Stomach (tissue), 9 donors: Measurements from ENCODE around the gene ZNF268. TPM values are rescaled to one million over a fixed set of nuclear protein-coding genes. Genes with fewer than 3 reads are reported as not detected.

Source experiments
- DNase-seq, 2 donors: peaks; one replicate each; pipeline versions ENCODE4 v3.0.0 to v3.0.0-alpha.2; 2013 to 2019
- H3K27ac ChIP-seq, 5 donors: fragments of 200-600 bp in 4 of 5; sonication (generic) in 4 of 5; one replicate each; pipeline ENCODE4 v1.5.1; 2013 to 2019; ENCODE audit warnings: mild to moderate bottlenecking in 1 of 5, moderate library complexity in 1 of 5
- H3K27me3 ChIP-seq, 3 donors: fragments of 200-600 bp; sonication (generic); one replicate each; pipeline ENCODE4 v1.5.1; 2017 to 2019; ENCODE audit warnings: mixed run types in 1 of 3
- H3K36me3 ChIP-seq, 4 donors: fragments of 200-600 bp; sonication (generic); 1 replicate in 3 of 4; 2 replicates in 1 of 4; pipeline ENCODE4 v1.5.1; 2016 to 2019
- H3K4me1 ChIP-seq, 4 donors: fragments of 200-600 bp; sonication (generic); one replicate each; pipeline ENCODE4 v1.5.1; 2016 to 2019
- H3K4me3 ChIP-seq, 4 donors: fragments of 200-600 bp; sonication (generic) in 3 of 4; one replicate each; pipeline ENCODE4 v1.5.1; 2016 to 2019; ENCODE audit warnings: mild to moderate bottlenecking in 1 of 4
- H3K9me3 ChIP-seq, 4 donors: fragments of 200-600 bp; sonication (generic); one replicate each; pipeline ENCODE4 v1.5.1; 2016 to 2019
- EP300 ChIP-seq: sonication (generic); formaldehyde crosslinking; IDR thresholded peaks from one replicate; pipeline ENCODE4 v1.6.1; 2017; ENCODE audit warnings: antibody characterized with exemption
- POLR2A ChIP-seq, 4 donors: fragments of 450-650 bp; IDR thresholded peaks; one replicate each; pipeline ENCODE4 v1.6.1; 2016; ENCODE audit warnings: antibody characterized with exemption in 4 of 4, control low read depth in 2 of 4, mild to moderate bottlenecking in 1 of 4, moderate library complexity in 1 of 4
- POLR2AphosphoS5 ChIP-seq, 3 donors: sonication (generic); formaldehyde crosslinking; IDR thresholded peaks; one replicate each; pipeline ENCODE4 v1.6.1; 2016; ENCODE audit warnings: antibody characterized with exemption in 3 of 3
- WGBS, 5 donors: extraction: QIAGEN DNeasy Blood & Tissue Kit in 3 of 5; methylation state at CpG; one replicate each; pipeline versions ENCODE4 v1.1.5 to v1.1.7; 2013 to 2018; 5-methylcytosine and 5-hydroxymethylcytosine counted together
- intact Hi-C: fragments of 100-400 bp; cut with DNase I; formaldehyde crosslinking; loops from one replicate; pipeline ENCODE4 v1.15.1; 2023; ENCODE audit warnings: low total_unique reads
- polyA plus RNA-seq, 3 donors: library from polyadenylated mRNA; stranded (reverse); fragments of 200-250 nt; gene quantifications; one replicate each; pipeline ENCODE4 v1.2.3, GENCODE V29; 2013
- total RNA-seq, 5 donors: library from RNA; depleted of rRNA; stranded (reverse); fragments of >200 nt; gene quantifications; one replicate each; pipeline versions ENCODE4 v1.1.0 to v1.2.3, GENCODE V29; 2014 to 2016
- TF ChIP-seq, protein P1 (sequence below), 7 experiments: fragments of 450-650 bp in 4 of 7; fragments of 200-600 bp in 3 of 7; sonication (generic) in 3 of 7; IDR thresholded peaks; one replicate each; pipeline ENCODE4 v1.5.1; 2016 to 2019; ENCODE audit warnings: antibody characterized with exemption in 7 of 7, control low read depth in 2 of 7, mild to moderate bottlenecking in 1 of 7
- donor health status: healthy with polysubstance abuse.
- donor health status: Bipolar disorder and iron deficiency.
- donor health status: healthy.

Gene ZNF268
- total and polyA plus RNA-seq, 8 donors, result under 0.01 to 39.7 (median 6.2) TPM

- H3K36me3 ChIP-seq, result peaks cover 92 to 100% (median 100%) of the 10 kb centered on the region in 4 donors
- H3K4me3 ChIP-seq, result no peak overlapping the region
- H3K9me3 ChIP-seq, result peaks cover 70 to 100% (median 99%) of the 10 kb centered on the region in 4 donors
- H3K27ac ChIP-seq, result no peak overlapping the region
- DNase-seq, result no peak
- 92 to 100% (median 98%) methylated on average over 2 of the region's 2 CpGs for whole genome bisulfite sequencing, 5 donors
- no peaks in the 10 kb centered on the region for H3K27me3 ChIP-seq
- H3K4me1 ChIP-seq, result no peaks in the 10 kb centered on the region
- intact Hi-C loops, result no loop called here
- no peak for TF ChIP-seq POLR2A (IDR thresholded peaks at IDR 0.05)
- TF ChIP-seq EP300, result no peak
These were observed 8.9 kb downstream of the ZNF268 start for GRCh38 chr12:133190176-133190575.

GRCh38 chr12:133192847-133193246 is 11.6 kb downstream of the ZNF268 start:
- H3K9me3 ChIP-seq, result peaks cover 61 to 95% (median 91%) of the 10 kb centered on the region in 4 donors

DNA sequence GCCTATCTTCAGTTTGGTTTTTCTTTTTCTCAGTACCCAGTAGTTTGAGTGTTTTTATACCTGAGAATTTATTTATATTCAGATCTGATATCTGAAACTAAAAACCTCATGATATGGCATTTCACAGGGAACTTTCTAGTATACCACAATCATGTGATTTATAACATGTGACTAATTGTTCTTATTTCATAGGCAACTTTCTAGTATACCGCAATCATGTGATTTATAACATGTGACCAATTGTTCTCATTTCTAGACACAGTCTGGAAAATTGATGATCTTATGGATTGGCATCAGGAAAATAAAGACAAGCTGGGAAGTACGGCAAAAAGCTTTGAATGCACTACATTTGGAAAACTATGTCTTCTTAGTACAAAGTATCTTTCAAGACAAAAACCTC is 20.6 kb downstream of the ZNF268 start:
- Histone ChIP-seq H3K4me3 (no peak overlapping the region), H3K9me3 (peaks cover 65 to 88% (median 78%) of the 10 kb centered on the region in 4 donors), H3K27ac (no peak overlapping the region), H3K4me1 (no peaks in the 10 kb centered on the region), H3K27me3 (no peaks in the 10 kb centered on the region), H3K36me3 (peaks cover 26 to 74% (median 40%) of the 10 kb centered on the region in 4 donors)
- no peak for TF ChIP-seq POLR2A (IDR thresholded peaks at IDR 0.05)
- TF ChIP-seq, protein P1, sequence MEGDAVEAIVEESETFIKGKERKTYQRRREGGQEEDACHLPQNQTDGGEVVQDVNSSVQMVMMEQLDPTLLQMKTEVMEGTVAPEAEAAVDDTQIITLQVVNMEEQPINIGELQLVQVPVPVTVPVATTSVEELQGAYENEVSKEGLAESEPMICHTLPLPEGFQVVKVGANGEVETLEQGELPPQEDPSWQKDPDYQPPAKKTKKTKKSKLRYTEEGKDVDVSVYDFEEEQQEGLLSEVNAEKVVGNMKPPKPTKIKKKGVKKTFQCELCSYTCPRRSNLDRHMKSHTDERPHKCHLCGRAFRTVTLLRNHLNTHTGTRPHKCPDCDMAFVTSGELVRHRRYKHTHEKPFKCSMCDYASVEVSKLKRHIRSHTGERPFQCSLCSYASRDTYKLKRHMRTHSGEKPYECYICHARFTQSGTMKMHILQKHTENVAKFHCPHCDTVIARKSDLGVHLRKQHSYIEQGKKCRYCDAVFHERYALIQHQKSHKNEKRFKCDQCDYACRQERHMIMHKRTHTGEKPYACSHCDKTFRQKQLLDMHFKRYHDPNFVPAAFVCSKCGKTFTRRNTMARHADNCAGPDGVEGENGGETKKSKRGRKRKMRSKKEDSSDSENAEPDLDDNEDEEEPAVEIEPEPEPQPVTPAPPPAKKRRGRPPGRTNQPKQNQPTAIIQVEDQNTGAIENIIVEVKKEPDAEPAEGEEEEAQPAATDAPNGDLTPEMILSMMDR (IDR thresholded peaks at IDR 0.05), result no peak
- TF ChIP-seq EP300, result no peak
- no peak for TF ChIP-seq POLR2AphosphoS5 (IDR thresholded peaks at IDR 0.05)
- DNase-seq, result no peak
- intact Hi-C loops, result no loop called here
- WGBS, 5 donors, result 55 to 99% (median 97%) methylated on average over 2 of the region's 2 CpGs

More at GRCh38 chr12:133192847-133193246, 11.6 kb downstream of the ZNF268 start:
- Histone ChIP-seq H3K27me3 (no peaks in the 10 kb centered on the region), H3K4me3 (peak overlapping the region in 1 of 4 donors; percentile 16), H3K4me1 (no peaks in the 10 kb centered on the region), H3K27ac (no peak overlapping the region), H3K36me3 (peaks cover 86 to 92% (median 92%) of the 10 kb centered on the region in 4 donors)
- intact Hi-C loops, result no loop called here
- WGBS, 5 donors, result 97 to 99% (median 98%) methylated on average over 5 of the region's 5 CpGs
- DNase-seq, result no peak
- TF ChIP-seq POLR2AphosphoS5 (IDR thresholded peaks at IDR 0.05), result no peak
- TF ChIP-seq EP300, result no peak
- TF ChIP-seq, protein P1 (IDR thresholded peaks at IDR 0.05), result no peak
- TF ChIP-seq POLR2A (IDR thresholded peaks at IDR 0.05), result no peak

- peaks cover 73 to 91% (median 85%) of the 10 kb centered on the region in 4 donors for H3K9me3 ChIP-seq
- H3K36me3 ChIP-seq, result peaks cover 26 to 73% (median 38%) of the 10 kb centered on the region in 4 donors
- H3K27ac ChIP-seq, result no peak overlapping the region
These were observed 21.4 kb downstream of the ZNF268 start for GRCh38 chr12:133202493-133203343.

More at GRCh38 chr12:133202493-133203343, 21.4 kb downstream of the ZNF268 start:
- TF ChIP-seq, protein P1 (IDR thresholded peaks at IDR 0.05), result no peak
- TF ChIP-seq EP300, result no peak
- TF ChIP-seq POLR2A (IDR thresholded peaks at IDR 0.05), result no peak
- no peak for TF ChIP-seq POLR2AphosphoS5 (IDR thresholded peaks at IDR 0.05)
- Histone ChIP-seq H3K4me3 (no peak overlapping the region), H3K4me1 (no peaks in the 10 kb centered on the region), H3K27me3 (no peaks in the 10 kb centered on the region)
- no peak for DNase-seq
- intact Hi-C loops, result no loop called here
- WGBS, 5 donors, result 97 to 98% (median 98%) methylated on average over 2 of the region's 2 CpGs
